Psoas muscle (tissue), 8 donors: Measurements from ENCODE around the gene KCNAB1. TPM values are rescaled to one million over a fixed set of nuclear protein-coding genes. Genes with fewer than 3 reads are reported as not detected.

Source experiments
- ATAC-seq, 4 donors: fragments of 200-7000 bp; cut with Tn5 transposase; one replicate each; pipeline ENCODE4 v1.9.1; 2020; ENCODE audit warnings: moderate library complexity in 3 of 4, mild to moderate bottlenecking in 2 of 4
- DNase-seq, 2 donors: peaks; one replicate each; pipeline ENCODE4 v3.0.0-alpha.2; 2020
- H3K27ac ChIP-seq: fragments of 200-600 bp; one replicate; pipeline ENCODE4 v1.8.0; 2022
- H3K27me3 ChIP-seq, 3 donors: fragments of 200-600 bp in 1 of 3; one replicate each; pipeline versions ENCODE4 v1.6.1 to v1.8.0; 2013 to 2022; ENCODE audit warnings: low read length in 2 of 3, mild to moderate bottlenecking in 2 of 3, moderate library complexity in 1 of 3; ENCODE audit not compliant: insufficient read depth in 3 of 3
- H3K36me3 ChIP-seq, 2 donors: fragments of 200-600 bp in 1 of 2; one replicate each; pipeline versions ENCODE4 v1.6.1 to v1.8.0; 2013 to 2022; ENCODE audit warnings: low read depth in 1 of 2, mild to moderate bottlenecking in 1 of 2, moderate library complexity in 1 of 2; ENCODE audit not compliant: insufficient read depth in 1 of 2
- H3K4me1 ChIP-seq: fragments of 200-600 bp; one replicate; pipeline ENCODE4 v1.8.0; 2022
- H3K4me3 ChIP-seq: fragments of 200-600 bp; one replicate; pipeline ENCODE4 v1.8.0; 2022; ENCODE audit warnings: mild to moderate bottlenecking
- H3K9me3 ChIP-seq: fragments of 200-600 bp; one replicate; pipeline ENCODE4 v1.8.0; 2022
- CTCF ChIP-seq: fragments of 200-600 bp; IDR thresholded peaks from one replicate; pipeline ENCODE4 v1.8.0; 2022; ENCODE audit warnings: antibody characterized with exemption
- WGBS, 3 donors: extraction: QIAGEN DNeasy Blood & Tissue Kit; methylation state at CpG; one replicate each; pipeline versions ENCODE4 v1.1.6 to v1.1.7; 2013; 5-methylcytosine and 5-hydroxymethylcytosine counted together
- intact Hi-C, 2 donors: fragments of 100-400 bp; cut with DNase I; formaldehyde crosslinking; loops; one replicate each; pipeline versions ENCODE4 v1.11.0 to v1.14.2; 2022
- polyA plus RNA-seq, 3 donors: library from polyadenylated mRNA; stranded (reverse); fragments of 200-250 nt; gene quantifications; one replicate each; pipeline ENCODE4 v1.2.3, GENCODE V29; 2013
- total RNA-seq, 4 donors: library from RNA; stranded (reverse); fragmentation: NEBNext Ultra II Directional in 2 of 4; extraction: Animal tissue kit (Norgen Biotek cat#: 25700) in 2 of 4; gene quantifications; one replicate each; pipeline versions ENCODE4 v1.2.1 to v1.2.4, GENCODE V29; 2021 to 2023
- donor health status: healthy with polysubstance abuse.
- donor health status: DM: no; HTN: no; CAD: no; lungs with moderate emphysema.
- donor health status: Bipolar disorder and iron deficiency.
- donor health status: healthy.
- donor health status: DM: yes; HTN: yes; CAD: no.
- donor health status: DM: no; HTN: no; CAD: no.
- donor health status: DM: no; HTN: no; CAD: no.
- donor health status: DM: yes; HTN: yes; CAD: no.

The KCNAB1 gene
- total and polyA plus RNA-seq, 7 donors = 0.66 to 3.1 (median 0.91) TPM

GRCh38 chr3:156206157-156206556, 85.8 kb downstream of the KCNAB1 start:
- intact Hi-C loops = no loop called here
- no peaks in the 10 kb centered on the region for H3K27me3 ChIP-seq
- no peak for TF ChIP-seq CTCF
- H3K9me3 ChIP-seq = no peaks in the 10 kb centered on the region
- H3K4me3 ChIP-seq = no peak overlapping the region
- no peaks in the 10 kb centered on the region for H3K36me3 ChIP-seq
- no peak for DNase-seq
- no peak overlapping the region for H3K27ac ChIP-seq
- ATAC-seq = no peak
- no peaks in the 10 kb centered on the region for H3K4me1 ChIP-seq

- no peaks in the 10 kb centered on the region for H3K9me3 ChIP-seq
- H3K36me3 ChIP-seq = no peaks in the 10 kb centered on the region
- ATAC-seq = no peak
- H3K27me3 ChIP-seq = no peaks in the 10 kb centered on the region
- H3K4me1 ChIP-seq = no peaks in the 10 kb centered on the region
- H3K4me3 ChIP-seq = no peak overlapping the region
- 17 to 23% (median 23%) methylated on average over 4 of the region's 4 CpGs for WGBS, 3 donors
- no peak for TF ChIP-seq CTCF
- intact Hi-C loops = no loop called here
- H3K27ac ChIP-seq = no peak overlapping the region
- DNase-seq = no peak
Measured at GRCh38 chr3:156207802-156208685, 87.7 kb downstream of the KCNAB1 start.

- Histone ChIP-seq H3K27me3 (no peaks in the 10 kb centered on the region), H3K36me3 (no peaks in the 10 kb centered on the region), H3K9me3 (no peaks in the 10 kb centered on the region), H3K4me3 (no peak overlapping the region), H3K27ac (no peak overlapping the region), H3K4me1 (no peaks in the 10 kb centered on the region)
- TF ChIP-seq CTCF = no peak
- no peak for ATAC-seq
- intact Hi-C loops = no loop called here
- DNase-seq = no peak
- WGBS, 3 donors = 83 to 89% (median 87%) methylated on average over 4 of the region's 4 CpGs
Measured at GRCh38 chr3:156209631-156210335, 89.4 kb downstream of the KCNAB1 start.

- Histone ChIP-seq H3K9me3 (no peaks in the 10 kb centered on the region), H3K27me3 (no peaks in the 10 kb centered on the region), H3K27ac (no peak overlapping the region), H3K36me3 (no peaks in the 10 kb centered on the region), H3K4me3 (no peak overlapping the region), H3K4me1 (no peaks in the 10 kb centered on the region)
- no peak for ATAC-seq
- intact Hi-C loops = no loop called here
- no peak for DNase-seq
- 31 to 53% (median 44%) methylated on average over 2 of the region's 2 CpGs for WGBS, 3 donors
- TF ChIP-seq CTCF = no peak
Measured at GRCh38 chr3:156211583-156211982, 91.2 kb downstream of the KCNAB1 start.
